ENCODE results near the gene GRAMD1A. TPM values are rescaled to one million over a fixed set of nuclear protein-coding genes. Genes with fewer than 3 reads are reported as not detected.
"Not testable (repeated sequence)": the region's sequence is repeated elsewhere in the genome, so short reads cannot be mapped to it uniquely, and the experiment has no call there.

GRAMD1A gene
- total RNA-seq, 2 experiments from 2014 or later, result 84.2 to 124 TPM

DNA sequence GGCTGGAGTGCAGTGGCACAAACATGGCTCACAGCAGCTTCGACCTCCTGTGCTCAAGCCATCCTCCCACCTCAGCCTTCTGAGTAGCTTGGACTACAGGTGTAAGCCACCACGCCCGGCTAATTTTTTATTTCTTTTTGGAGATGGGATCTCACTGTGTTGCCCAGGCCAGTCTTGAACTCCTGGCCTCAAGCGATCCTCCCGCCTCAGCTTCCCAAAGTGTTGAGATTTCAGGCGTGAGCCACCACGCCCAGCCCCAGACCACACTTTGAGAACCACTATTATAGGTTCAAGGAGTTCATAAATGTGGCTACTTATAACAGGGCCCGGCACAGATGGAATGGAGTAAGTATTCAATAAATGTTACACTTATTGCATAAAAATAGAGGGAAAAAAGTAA is 26.9 kb downstream of the GRAMD1A start:
- intact Hi-C loops (cut with micrococcal nuclease; ENCODE audit: unreplicated experiment), result no loop called here
- H3K9me2 ChIP-seq (ENCODE audit: insufficient read depth, low read length), result no peaks in the 10 kb centered on the region
- BruUV-seq (replicated peaks), result TSS peak; percentile 27
- no peak for DNase-seq (ENCODE audit: low spot score)
- no peaks in the 10 kb centered on the region for H3K79me2 ChIP-seq (ENCODE audit: insufficient read depth, low read depth, low read length)
- H3K4me2 ChIP-seq (ENCODE audit: low read length), result no peak overlapping the region
- no peak overlapping the region for H3K27ac ChIP-seq (ENCODE audit: low read depth, low read length, poor library complexity, severe bottlenecking)
- no peaks in the 10 kb centered on the region for H4K20me1 ChIP-seq (ENCODE audit: insufficient read depth, low read length)
- TF ChIP-seq EZH2phosphoT487 (IDR thresholded peaks at IDR 0.05; ENCODE audit: borderline replicate concordance, low read depth, low read length), result no peak
- TF ChIP-seq, protein P1, sequence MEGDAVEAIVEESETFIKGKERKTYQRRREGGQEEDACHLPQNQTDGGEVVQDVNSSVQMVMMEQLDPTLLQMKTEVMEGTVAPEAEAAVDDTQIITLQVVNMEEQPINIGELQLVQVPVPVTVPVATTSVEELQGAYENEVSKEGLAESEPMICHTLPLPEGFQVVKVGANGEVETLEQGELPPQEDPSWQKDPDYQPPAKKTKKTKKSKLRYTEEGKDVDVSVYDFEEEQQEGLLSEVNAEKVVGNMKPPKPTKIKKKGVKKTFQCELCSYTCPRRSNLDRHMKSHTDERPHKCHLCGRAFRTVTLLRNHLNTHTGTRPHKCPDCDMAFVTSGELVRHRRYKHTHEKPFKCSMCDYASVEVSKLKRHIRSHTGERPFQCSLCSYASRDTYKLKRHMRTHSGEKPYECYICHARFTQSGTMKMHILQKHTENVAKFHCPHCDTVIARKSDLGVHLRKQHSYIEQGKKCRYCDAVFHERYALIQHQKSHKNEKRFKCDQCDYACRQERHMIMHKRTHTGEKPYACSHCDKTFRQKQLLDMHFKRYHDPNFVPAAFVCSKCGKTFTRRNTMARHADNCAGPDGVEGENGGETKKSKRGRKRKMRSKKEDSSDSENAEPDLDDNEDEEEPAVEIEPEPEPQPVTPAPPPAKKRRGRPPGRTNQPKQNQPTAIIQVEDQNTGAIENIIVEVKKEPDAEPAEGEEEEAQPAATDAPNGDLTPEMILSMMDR (conservative IDR thresholded peaks at IDR 0.05; ENCODE audit: low read length), result no peak
- no peaks in the 10 kb centered on the region for H3K9me3 ChIP-seq (ENCODE audit: low read length)
- H2AFZ ChIP-seq (ENCODE audit: low read length), result no peak overlapping the region
- ChIA-PET CTCF (ENCODE audit: unreplicated experiment) (no interaction called here), POLR2A (no interaction called here)
- no peaks in the 10 kb centered on the region for H3K4me1 ChIP-seq (ENCODE audit: insufficient read depth, low read length, poor library complexity, severe bottlenecking)
- peaks cover 64% of the 10 kb centered on the region for H3K36me3 ChIP-seq (ENCODE audit: insufficient read depth, low read length)
- H3K4me3 ChIP-seq (ENCODE audit: low read depth, low read length, poor library complexity, severe bottlenecking), result no peak overlapping the region

DNA sequence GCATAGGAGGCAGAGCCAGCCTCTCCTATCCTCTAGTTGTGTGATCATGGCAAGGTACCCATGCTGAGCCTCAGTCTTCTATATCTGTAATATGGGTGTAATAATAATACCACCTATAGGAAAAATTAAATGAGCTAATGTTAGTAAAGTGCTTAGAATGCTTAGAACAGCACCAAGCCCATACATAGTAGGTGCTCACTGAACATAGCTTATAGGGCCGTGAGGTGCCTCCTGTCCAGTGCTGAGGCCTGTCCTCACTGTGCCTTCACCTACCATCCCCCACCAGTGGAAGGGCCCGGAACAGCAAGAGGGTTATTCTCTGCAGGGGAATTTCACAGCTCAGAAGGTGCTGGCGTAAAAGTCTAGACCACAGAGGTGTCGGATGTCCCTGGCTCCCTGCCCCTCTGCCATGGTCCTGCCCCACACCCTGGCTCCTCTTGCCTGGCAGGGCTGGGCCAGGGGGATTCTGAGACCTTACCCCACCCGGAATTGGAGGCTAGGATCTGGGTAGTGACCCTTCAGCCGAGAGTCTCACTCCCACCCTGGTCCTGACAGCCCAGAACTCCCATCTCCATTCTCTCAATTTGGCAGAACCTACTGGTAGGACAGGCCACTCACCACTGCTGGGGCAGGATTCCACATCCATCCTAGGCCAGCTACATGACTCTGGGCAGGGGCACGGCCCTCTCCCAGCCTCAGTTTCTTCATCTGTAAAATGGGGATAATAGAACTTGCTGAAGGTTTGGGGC is 27.9 kb downstream of the GRAMD1A start:
- Histone ChIP-seq H3K27ac (ENCODE audit: low read depth, low read length, poor library complexity, severe bottlenecking) (no peak overlapping the region), H3K4me3 (ENCODE audit: low read depth, low read length, poor library complexity, severe bottlenecking) (no peak overlapping the region), H4K20me1 (ENCODE audit: insufficient read depth, low read length) (no peaks in the 10 kb centered on the region), H3K9me3 (ENCODE audit: low read length) (no peaks in the 10 kb centered on the region), H3K9me2 (ENCODE audit: insufficient read depth, low read length) (no peaks in the 10 kb centered on the region), H2AFZ (ENCODE audit: low read length) (no peak overlapping the region), H3K36me3 (ENCODE audit: insufficient read depth, low read length) (peaks cover 54% of the 10 kb centered on the region), H3K4me2 (ENCODE audit: low read length) (no peak overlapping the region), H3K4me1 (ENCODE audit: insufficient read depth, low read length, poor library complexity, severe bottlenecking) (no peaks in the 10 kb centered on the region), H3K79me2 (ENCODE audit: insufficient read depth, low read depth, low read length) (no peaks in the 10 kb centered on the region)
- BruUV-seq (replicated peaks), result no TSS peak
- ChIA-PET CTCF (ENCODE audit: unreplicated experiment) (no interaction called here), POLR2A (no interaction called here)
- TF ChIP-seq, protein P1 (conservative IDR thresholded peaks at IDR 0.05; ENCODE audit: low read length), result no peak
- no peak for TF ChIP-seq EZH2phosphoT487 (IDR thresholded peaks at IDR 0.05; ENCODE audit: borderline replicate concordance, low read depth, low read length)
- intact Hi-C loops (cut with micrococcal nuclease; ENCODE audit: unreplicated experiment), result no loop called here
- DNase-seq (ENCODE audit: low spot score), result no peak

GRCh38 chr19:35028600-35028885 is 28.4 kb downstream of the GRAMD1A start:
- H3K4me2 ChIP-seq (ENCODE audit: low read length); H3K79me2 ChIP-seq (ENCODE audit: insufficient read depth, low read depth, low read length); intact Hi-C loops (cut with micrococcal nuclease; ENCODE audit: unreplicated experiment); H3K27ac ChIP-seq (ENCODE audit: low read depth, low read length, poor library complexity, severe bottlenecking); H3K9me2 ChIP-seq (ENCODE audit: insufficient read depth, low read length); H4K20me1 ChIP-seq (ENCODE audit: insufficient read depth, low read length); H2AFZ ChIP-seq (ENCODE audit: low read length); CTCF ChIA-PET (ENCODE audit: unreplicated experiment); H3K4me1 ChIP-seq (ENCODE audit: insufficient read depth, low read length, poor library complexity, severe bottlenecking); H3K4me3 ChIP-seq (ENCODE audit: low read depth, low read length, poor library complexity, severe bottlenecking); DNase-seq (ENCODE audit: low spot score); H3K9me3 ChIP-seq (ENCODE audit: low read length); POLR2A ChIA-PET; BruUV-seq (replicated peaks): not testable (repeated sequence)
- peaks cover 49% of the 10 kb centered on the region for H3K36me3 ChIP-seq (ENCODE audit: insufficient read depth, low read length)

DNA sequence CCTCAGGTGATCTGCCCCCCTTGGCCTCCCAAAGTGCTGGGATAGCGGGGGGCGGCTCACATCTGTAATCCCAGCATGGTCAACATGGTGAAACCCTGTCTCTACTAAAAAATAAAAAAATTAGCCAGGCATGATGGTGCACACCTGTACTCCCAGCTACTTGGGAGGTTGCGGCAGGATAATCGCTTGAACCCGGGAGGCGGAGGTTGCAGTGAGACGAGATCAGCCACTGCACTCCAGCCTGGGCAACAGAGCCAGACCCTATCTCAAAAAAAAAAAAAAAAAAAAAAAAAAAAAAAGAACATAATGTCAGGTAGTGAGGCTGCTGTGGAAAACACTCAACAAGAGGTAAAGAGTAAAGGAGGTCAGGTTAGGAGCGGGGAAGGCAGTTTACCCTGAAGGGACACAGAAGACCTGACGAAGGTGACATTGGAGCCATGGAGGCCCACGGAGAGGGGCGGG is 29.2 kb downstream of the GRAMD1A start:
- DNase-seq (ENCODE audit: low spot score); intact Hi-C loops (cut with micrococcal nuclease; ENCODE audit: unreplicated experiment); H3K27ac ChIP-seq (ENCODE audit: low read depth, low read length, poor library complexity, severe bottlenecking); H4K20me1 ChIP-seq (ENCODE audit: insufficient read depth, low read length); BruUV-seq (replicated peaks); H3K4me1 ChIP-seq (ENCODE audit: insufficient read depth, low read length, poor library complexity, severe bottlenecking); H2AFZ ChIP-seq (ENCODE audit: low read length); POLR2A ChIA-PET; H3K79me2 ChIP-seq (ENCODE audit: insufficient read depth, low read depth, low read length); H3K4me3 ChIP-seq (ENCODE audit: low read depth, low read length, poor library complexity, severe bottlenecking); H3K4me2 ChIP-seq (ENCODE audit: low read length); H3K9me3 ChIP-seq (ENCODE audit: low read length); CTCF ChIA-PET (ENCODE audit: unreplicated experiment); H3K9me2 ChIP-seq (ENCODE audit: insufficient read depth, low read length): not testable (repeated sequence)
- H3K36me3 ChIP-seq (ENCODE audit: insufficient read depth, low read length), result peaks cover 42% of the 10 kb centered on the region
